Retinal pigment epithelial cell (primary cell): Measurements from ENCODE around the gene SLC46A3.

Experiments used
- DNase-seq: peaks from one replicate; pipeline ENCODE4 v3.0.0-alpha.2; 2010; ENCODE audit warnings: low read depth
- H3K4me3 ChIP-seq: 2 replicates; pipeline ENCODE4 v1.5.1; 2011; ENCODE audit warnings: mild to moderate bottlenecking, low read length, control low read depth, moderate library complexity
- CTCF ChIP-seq: conservative IDR thresholded peaks from 2 replicates; pipeline ENCODE4 v1.5.1; 2011; ENCODE audit warnings: low read depth, low read length, control low read depth, inconsistent platforms

SLC46A3 gene

DNA sequence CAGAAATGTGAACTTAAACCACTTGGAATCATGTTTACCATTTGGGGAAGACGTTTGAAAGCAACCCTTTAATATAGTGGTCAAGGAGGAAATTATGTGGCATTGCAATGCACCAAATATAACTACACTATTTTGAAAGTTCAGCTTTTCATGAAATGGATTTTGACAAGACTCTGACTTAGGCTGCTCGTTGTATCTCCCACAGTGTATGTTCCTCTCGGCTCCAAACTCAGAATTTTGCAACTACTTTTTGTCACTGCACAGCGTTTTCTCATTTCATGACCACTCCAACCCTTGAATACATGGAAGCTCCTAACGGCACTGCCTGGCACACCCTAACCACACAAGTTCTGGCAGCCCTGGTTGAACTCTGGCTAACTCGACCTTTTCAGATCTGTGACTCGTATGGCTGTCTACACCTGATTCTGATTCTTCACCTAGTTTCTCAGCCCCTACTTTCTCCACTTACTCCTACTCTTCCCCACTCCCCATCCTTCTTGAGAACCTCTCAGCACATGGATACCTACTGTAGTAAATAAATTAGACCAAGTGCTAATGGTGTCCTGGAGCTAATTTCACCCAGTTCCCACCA is 66.9 kb downstream of the SLC46A3 start:
- no peak for DNase-seq
- no peak for TF ChIP-seq CTCF

DNA sequence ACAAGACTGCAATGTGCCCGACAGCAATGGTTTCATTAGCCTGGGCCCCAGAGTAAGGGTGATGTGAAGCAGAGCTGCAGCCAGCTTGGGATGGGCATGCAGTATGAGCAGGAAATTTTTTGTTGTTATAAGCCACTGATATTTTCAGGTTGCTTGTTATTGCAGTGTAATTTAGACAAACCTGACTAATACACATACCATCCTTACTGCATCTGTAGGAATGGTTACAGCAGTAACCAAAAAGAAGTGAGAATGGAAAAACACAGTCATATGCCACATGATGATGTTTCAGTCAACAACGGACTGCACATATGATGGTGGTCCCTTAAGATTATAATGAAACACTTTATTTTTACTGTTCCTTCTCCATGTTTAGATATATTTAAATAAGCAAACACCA is 68.5 kb downstream of the SLC46A3 start:
- no peak for DNase-seq
- H3K4me3 ChIP-seq = no peak overlapping the region
- TF ChIP-seq CTCF = no peak

More for the DNA sequence above, 66.9 kb downstream of the SLC46A3 start:
- H3K4me3 ChIP-seq = no peak overlapping the region
